Measurements from ENCODE around the gene PVALEF.

DNA sequence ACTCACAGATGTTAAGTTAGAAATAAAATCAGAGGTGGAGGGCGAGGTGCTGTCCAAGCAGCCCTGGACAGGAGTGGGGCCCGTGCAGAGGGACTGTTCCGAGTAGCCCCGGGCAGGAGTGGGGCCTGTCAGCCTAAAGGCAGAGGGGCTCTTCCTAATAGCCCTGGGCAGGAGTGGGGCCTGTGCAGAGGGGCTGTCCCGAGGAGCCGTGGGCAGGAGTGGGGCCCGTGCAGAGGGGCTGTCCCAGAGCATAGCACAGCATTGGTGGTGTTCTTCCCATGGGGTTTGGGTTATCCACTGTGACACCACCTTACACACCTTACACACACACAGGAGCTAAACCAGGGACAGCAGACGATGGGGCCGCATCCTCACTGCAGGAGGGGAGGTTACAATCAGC lies 47.1 kb downstream of the PVALEF start:
- TF ChIP-seq POLR2AphosphoS5 (IDR thresholded peaks at IDR 0.05; ENCODE audit: insufficient read depth in 1 of 2, low read depth in 1 of 2) (no peak), CTCF (IDR thresholded peaks at IDR 0.05) (no peak)
